NCI-H69 (cell line): Measurements from ENCODE around the gene RADX.

Experiments
- DNase-seq: peaks from one replicate; lab custom pipeline; 2025; lab: John Stamatoyannopoulos, UW

RADX gene

GRCh38 chrX:106692425-106693065 is 80.8 kb downstream of the RADX start:
- DNase-seq: no peak

- DNase-seq: no peak
Observed at GRCh38 chrX:106696502-106696901, 84.7 kb downstream of the RADX start.

- no peak for DNase-seq
Observed at GRCh38 chrX:106698693-106699092, 86.9 kb downstream of the RADX start.

DNA sequence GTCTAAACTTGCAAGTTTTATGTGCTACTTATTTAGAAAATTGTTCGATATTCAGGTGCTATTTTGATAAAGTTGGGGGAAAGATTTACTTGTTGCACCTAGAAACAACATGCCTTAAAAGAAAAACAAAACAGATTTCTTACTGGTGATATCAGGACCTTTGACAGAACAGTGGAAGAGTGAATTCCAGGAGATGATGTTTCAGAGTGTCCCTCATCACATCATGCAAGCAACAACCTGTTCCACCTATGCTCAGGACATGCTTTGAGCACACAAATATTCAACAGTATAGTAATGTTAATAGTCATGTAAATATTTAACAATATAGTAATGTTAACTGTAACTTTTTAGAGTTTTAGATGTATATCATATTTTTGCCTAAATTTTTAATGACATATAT is 90.9 kb downstream of the RADX start:
- no peak for DNase-seq

DNA sequence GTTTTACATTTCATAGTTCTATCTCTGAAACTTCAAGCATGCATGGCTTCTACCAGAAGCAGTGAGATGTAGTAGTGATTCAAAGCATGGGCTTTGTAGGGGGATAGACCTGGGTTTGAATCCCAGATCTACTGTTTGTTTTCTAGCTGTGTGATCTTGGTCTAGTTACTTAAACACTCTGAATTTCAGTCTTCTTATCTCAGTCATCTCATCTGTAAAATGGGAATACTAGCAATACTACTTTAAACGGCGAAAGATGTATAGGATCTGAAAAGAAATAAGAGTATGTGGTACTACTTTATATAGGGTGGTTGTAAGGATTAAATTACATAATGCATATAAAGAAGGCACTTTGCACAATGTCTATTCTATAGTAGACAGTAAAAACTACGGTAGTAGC is 94.7 kb downstream of the RADX start:
- DNase-seq: no peak

DNA sequence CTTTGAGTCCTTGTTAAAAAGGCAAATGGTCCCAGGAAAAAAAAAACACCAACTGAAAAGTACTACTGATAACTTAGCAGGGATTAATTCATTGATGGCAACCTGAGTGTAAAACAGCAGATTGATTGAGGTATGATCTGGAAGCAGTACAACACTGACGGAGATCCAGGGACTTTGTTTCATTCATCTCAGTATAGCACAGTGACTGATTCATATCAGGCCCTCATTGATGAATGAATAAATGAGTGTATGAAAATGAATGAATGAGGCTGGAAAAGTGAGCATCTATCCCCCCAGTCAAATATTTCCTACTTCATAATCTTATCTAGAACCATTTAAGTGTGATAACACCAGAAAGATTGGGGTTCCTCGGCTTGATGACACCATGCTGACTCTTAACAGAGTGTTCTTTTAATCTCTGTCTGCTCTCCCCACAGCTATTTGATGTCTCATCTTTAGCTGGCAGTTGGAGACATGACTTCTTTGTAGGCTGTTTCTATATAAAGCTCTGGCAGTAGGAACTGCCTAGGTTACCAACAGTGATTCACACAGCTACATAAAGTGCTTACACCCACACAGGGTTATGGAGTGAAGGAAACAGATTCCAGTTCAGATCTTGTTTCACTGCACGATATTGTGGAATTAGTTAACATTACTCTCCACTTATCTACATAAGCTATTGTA is 96.1 kb downstream of the RADX start:
- no peak for DNase-seq

- no peak for DNase-seq
Observed at GRCh38 chrX:106710771-106711170, 99.0 kb downstream of the RADX start.

DNA sequence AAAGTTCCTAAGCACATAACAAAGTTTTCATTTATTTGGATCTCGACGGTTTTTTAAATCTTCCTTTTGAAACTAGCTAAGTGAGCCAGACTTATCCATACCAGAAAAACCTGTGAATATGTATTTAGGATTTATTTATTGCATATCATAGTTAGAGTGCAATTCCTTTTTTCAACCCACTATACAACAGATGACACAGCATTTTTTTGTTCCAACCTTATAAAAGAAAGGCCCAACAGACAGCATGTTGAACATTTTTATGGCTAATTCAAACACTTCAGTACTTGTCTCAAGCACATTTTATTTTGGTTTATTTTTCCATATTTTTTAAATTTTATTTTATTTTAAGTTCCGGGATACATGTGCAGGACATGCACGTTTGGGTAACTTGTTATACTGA is 99.6 kb downstream of the RADX start:
- no peak for DNase-seq

GRCh38 chrX:106716004-106716403 is 104.2 kb downstream of the RADX start:
- no peak for DNase-seq

- DNase-seq: no peak
Observed at GRCh38 chrX:106716463-106716862, 104.7 kb downstream of the RADX start.

DNA sequence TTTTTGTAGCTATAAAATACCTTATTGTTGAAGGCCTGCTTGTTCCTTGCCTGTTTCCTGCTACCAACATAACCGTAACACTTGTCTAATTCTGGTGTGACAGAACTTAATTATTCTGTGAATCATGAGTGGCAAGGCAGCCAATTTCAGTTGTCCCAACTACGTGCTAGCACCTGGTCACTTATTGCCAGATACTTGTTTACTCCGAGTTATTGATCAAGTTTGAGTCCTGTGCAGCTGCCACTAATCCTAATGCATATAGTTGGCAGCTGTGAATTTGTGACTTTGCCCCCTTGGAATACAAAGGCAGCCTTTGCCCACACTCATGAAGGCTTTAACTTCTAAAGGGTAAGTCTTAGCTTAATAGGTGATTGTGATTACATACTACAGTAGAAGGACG is 106.9 kb downstream of the RADX start:
- DNase-seq: no peak

GRCh38 chrX:106725931-106726330 is 114.2 kb downstream of the RADX start:
- no peak for DNase-seq

GRCh38 chrX:106726485-106727437 is 115.0 kb downstream of the RADX start, which contains the start of gene RNF128:
RNF128 (plus strand) TSS chrX:106726701; CDS start chrX:106726914, 213 bp downstream.
- peak; percentile 51 for DNase-seq

GRCh38 chrX:106728337-106728736 is 116.6 kb downstream of the RADX start:
- no peak for DNase-seq
